Effector memory CD8-positive, alpha-beta T cell (primary cell): ENCODE results near the gene CDH23.
A peak's percentile ranks its signal among the peaks of the same experiment; 100 is the strongest.

Experiments used
- ATAC-seq: fragments of 150-1000 bp; cut with Tn5 transposase; replicated peaks from 2 replicates; pipeline ENCODE4 v1.10.0; 2021; ENCODE audit warnings: mild to moderate bottlenecking, moderate library complexity
- DNase-seq, 3 experiments: peaks; one replicate each; pipeline ENCODE4 v3.0.0; 2021
- H3K27ac Mint-ChIP-seq, 2 donors: one replicate each; pipeline ENCODE4 v1.8.0; 2022; ENCODE audit warnings: mild to moderate bottlenecking in 2 of 2, mixed read lengths in 2 of 2, moderate library complexity in 2 of 2
- H3K27me3 Mint-ChIP-seq, 2 donors: one replicate each; pipeline ENCODE4 v1.8.0; 2022; ENCODE audit warnings: mixed read lengths in 2 of 2
- H3K36me3 Mint-ChIP-seq: one replicate; pipeline ENCODE4 v1.8.0; 2022; ENCODE audit warnings: mild to moderate bottlenecking, moderate library complexity, mixed read lengths; ENCODE audit not compliant: insufficient read depth
- H3K4me1 Mint-ChIP-seq, 2 donors: one replicate each; pipeline ENCODE4 v1.8.0; 2022; ENCODE audit warnings: low read depth in 2 of 2, mixed read lengths in 2 of 2
- H3K4me3 Mint-ChIP-seq, 2 donors: one replicate each; pipeline ENCODE4 v1.8.0; 2022; ENCODE audit warnings: mild to moderate bottlenecking in 2 of 2, mixed read lengths in 2 of 2, moderate library complexity in 2 of 2
- H3K9me3 Mint-ChIP-seq, 2 donors: one replicate each; pipeline ENCODE4 v1.8.0; 2022; ENCODE audit warnings: mixed read lengths in 2 of 2

The CDH23 gene

GRCh38 chr10:71780719-71781118, 384.0 kb downstream of the CDH23 start:
- H3K27ac Mint-ChIP-seq = no peak overlapping the region
- H3K27me3 Mint-ChIP-seq = peaks cover 0 to 12% of the 10 kb centered on the region in 2 donors
- no peak for ATAC-seq
- no peaks in the 10 kb centered on the region for H3K36me3 Mint-ChIP-seq
- peaks cover 10 to 14% of the 10 kb centered on the region in 2 donors for H3K4me1 Mint-ChIP-seq
- no peak overlapping the region for H3K4me3 Mint-ChIP-seq
- no peak for DNase-seq
- no peaks in the 10 kb centered on the region for H3K9me3 Mint-ChIP-seq

DNA sequence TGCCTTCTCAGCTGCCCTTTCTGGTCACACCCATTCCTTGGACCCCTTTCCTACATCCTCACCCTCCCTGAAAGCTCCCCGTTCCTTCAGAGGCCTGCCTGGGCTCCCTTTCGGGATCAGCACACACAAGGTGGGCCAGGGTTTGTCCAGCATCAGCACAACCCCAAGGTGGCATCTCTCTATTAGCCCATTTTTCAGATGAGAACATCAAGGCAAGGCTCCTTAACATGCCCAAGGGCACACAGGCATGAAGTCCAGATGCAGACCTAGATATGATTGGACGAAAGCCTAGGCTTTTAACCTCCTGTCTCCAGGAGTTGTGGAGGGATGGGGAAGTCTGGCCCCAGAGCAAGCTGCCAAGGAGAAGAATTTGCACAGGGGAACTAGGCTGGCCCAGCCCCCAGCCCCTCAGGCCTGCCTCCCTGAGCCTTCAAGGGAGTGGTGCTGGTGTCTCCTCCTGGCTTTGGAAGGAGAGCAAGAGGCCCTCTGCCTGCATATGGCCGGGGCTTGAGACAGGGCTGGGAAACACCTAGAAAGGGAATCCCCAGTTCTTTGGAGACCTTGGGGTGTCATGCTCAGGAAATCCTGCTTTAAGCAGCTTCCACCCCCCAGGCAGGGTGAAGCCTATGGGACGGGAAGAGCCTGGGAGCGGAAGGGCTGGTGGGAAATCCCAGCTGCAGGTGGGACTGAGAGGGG, 385.6 kb downstream of the CDH23 start:
- Mint-ChIP-seq H3K4me3 (no peak overlapping the region), H3K4me1 (peaks cover 3 to 4% of the 10 kb centered on the region in 2 donors), H3K27me3 (peaks cover 0 to 12% of the 10 kb centered on the region in 2 donors), H3K36me3 (no peaks in the 10 kb centered on the region), H3K9me3 (no peaks in the 10 kb centered on the region), H3K27ac (no peak overlapping the region)
- DNase-seq = no peak
- no peak for ATAC-seq

DNA sequence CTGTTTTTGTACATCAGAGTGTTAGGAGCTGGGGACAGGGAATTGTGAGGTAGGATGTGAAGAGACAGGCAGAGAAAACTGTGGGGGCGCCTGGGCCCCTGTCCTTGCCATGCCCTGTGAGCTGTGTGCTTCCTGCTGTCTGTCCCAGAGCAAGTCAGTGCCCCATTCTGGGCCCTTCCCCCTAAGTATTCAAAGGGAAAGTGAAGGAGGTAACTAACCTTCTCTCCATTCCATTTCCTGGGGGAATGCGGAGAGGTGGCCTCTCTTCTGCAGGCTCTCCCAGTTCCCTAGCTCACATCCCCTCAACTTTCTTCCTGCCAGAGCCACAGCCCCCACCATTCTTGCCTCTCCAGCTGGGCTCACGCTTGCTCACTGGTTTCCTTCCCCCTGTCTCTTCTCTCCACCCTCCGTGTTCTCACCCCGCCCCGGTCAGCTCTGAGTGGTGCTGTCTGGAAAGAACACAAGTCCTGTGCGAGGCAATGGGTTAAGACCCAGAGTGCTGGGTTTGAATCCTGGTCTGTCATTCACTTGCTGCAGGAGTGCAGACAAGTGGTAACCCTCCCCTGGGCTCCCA, 386.3 kb downstream of the CDH23 start:
- H3K4me1 Mint-ChIP-seq = peaks cover 0 to 3% of the 10 kb centered on the region in 2 donors
- ATAC-seq (no peak), DNase-seq (no peak)
- no peaks in the 10 kb centered on the region for H3K36me3 Mint-ChIP-seq
- H3K27me3 Mint-ChIP-seq = peaks cover 0 to 12% of the 10 kb centered on the region in 2 donors
- no peaks in the 10 kb centered on the region for H3K9me3 Mint-ChIP-seq
- no peak overlapping the region for H3K4me3 Mint-ChIP-seq
- H3K27ac Mint-ChIP-seq = peak overlapping the region; percentile 25 to 84

DNA sequence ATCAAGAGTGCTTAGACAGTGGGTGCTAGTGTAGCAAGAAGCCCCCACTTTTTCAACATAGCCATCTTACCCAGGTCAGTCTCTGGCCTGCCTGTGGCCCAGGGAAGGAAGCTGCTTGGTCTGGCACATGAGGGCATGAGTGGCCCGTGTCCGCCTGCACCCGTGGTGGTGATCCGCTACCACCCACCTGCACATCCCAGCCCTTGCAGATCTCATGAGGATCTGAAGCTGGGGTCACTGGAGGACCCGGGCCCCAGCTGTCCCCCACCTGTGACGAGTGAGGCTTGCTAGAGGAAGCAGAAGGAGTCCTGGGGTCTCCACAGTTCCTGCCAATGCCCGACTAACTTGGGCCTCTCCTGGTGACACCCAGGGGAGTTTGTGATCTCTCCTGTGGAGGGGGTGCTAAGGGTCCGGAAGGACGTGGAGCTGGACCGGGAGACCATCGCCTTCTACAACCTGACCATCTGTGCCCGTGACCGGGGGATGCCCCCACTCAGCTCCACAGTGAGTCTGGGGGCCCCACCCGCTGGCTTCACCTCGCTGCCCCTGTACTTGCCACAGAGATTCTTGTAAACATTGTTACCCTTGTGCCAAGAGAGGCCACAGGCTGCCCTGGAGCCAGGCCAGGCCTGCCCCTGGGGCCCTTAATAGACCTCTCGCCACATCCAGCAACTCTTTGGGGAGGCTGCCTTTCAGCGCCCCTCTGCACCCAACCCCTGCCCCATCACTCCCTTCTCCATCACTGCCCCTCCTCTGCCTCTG, 387.4 kb downstream of the CDH23 start:
- no peaks in the 10 kb centered on the region for H3K36me3 Mint-ChIP-seq
- no peaks in the 10 kb centered on the region for H3K9me3 Mint-ChIP-seq
- no peak overlapping the region for H3K27ac Mint-ChIP-seq
- H3K4me1 Mint-ChIP-seq = peaks cover 0 to 3% of the 10 kb centered on the region in 2 donors
- H3K4me3 Mint-ChIP-seq = no peak overlapping the region
- ATAC-seq (no peak), DNase-seq (no peak)
- H3K27me3 Mint-ChIP-seq = peaks cover 0 to 12% of the 10 kb centered on the region in 2 donors

DNA sequence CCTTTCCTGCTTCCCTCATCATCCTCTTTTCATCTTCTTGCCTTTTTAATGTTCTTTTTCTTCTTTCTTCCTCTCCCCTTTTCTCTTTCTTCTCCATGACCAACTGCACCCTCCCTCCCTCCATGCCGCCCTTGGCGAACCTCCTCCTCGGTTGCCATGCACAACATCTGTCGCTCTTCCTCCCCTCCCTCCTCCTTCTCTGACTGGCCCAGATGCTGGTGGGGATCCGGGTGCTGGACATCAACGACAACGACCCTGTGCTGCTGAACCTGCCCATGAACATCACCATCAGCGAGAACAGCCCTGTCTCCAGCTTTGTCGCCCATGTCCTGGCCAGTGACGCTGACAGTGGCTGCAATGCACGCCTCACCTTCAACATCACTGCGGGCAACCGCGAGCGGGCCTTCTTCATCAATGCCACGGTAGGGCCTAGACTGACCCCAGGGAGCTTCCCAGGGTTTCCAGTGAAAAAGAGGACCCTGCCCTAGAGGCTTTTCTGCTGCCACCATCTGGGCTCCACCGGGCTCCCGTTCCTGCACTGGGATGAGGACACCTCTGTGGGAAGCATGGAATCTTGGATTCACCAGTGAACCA, 388.1 kb downstream of the CDH23 start:
- Mint-ChIP-seq H3K9me3 (no peaks in the 10 kb centered on the region), H3K4me3 (no peak overlapping the region), H3K27ac (no peak overlapping the region), H3K4me1 (peaks cover 0 to 3% of the 10 kb centered on the region in 2 donors), H3K27me3 (peaks cover 0 to 18% of the 10 kb centered on the region in 2 donors), H3K36me3 (no peaks in the 10 kb centered on the region)
- DNase-seq = no peak
- ATAC-seq = no peak

DNA sequence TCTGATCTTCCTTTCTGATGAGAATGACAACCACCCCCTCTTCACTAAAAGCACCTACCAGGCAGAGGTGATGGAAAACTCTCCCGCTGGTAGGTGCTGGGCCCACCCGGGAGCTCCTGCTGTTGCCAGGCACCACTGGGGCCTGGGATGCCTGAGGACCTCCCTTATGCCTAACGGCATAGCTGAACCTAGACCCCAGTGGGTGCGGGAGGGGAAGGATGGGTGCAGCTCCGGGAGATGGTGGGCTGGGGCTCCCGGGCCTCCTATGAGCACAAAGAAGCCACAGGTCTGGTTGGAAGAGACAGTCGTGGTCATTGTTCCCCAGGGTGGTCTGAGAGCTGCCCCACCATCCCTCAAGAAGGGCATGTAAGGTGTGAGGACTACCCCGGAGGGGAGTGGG, 392.2 kb downstream of the CDH23 start:
- Mint-ChIP-seq H3K4me1 (peaks cover 0 to 5% of the 10 kb centered on the region in 2 donors), H3K27ac (no peak overlapping the region), H3K27me3 (peaks cover 6 to 8% of the 10 kb centered on the region in 2 donors), H3K4me3 (no peak overlapping the region), H3K9me3 (no peaks in the 10 kb centered on the region), H3K36me3 (no peaks in the 10 kb centered on the region)
- ATAC-seq (no peak), DNase-seq (no peak)

GRCh38 chr10:71789871-71790270, 393.2 kb downstream of the CDH23 start:
- ATAC-seq = no peak
- H3K27me3 Mint-ChIP-seq = peaks cover 7 to 14% of the 10 kb centered on the region in 2 donors
- no peaks in the 10 kb centered on the region for H3K36me3 Mint-ChIP-seq
- H3K9me3 Mint-ChIP-seq = no peaks in the 10 kb centered on the region
- peaks cover 0 to 5% of the 10 kb centered on the region in 2 donors for H3K4me1 Mint-ChIP-seq
- no peak overlapping the region for H3K27ac Mint-ChIP-seq
- no peak overlapping the region for H3K4me3 Mint-ChIP-seq
- no peak for DNase-seq

- no peaks in the 10 kb centered on the region for H3K9me3 Mint-ChIP-seq
- DNase-seq = no peak
- H3K27ac Mint-ChIP-seq = no peak overlapping the region
- H3K36me3 Mint-ChIP-seq = no peaks in the 10 kb centered on the region
- H3K4me1 Mint-ChIP-seq = peaks cover 3 to 5% of the 10 kb centered on the region in 2 donors
- peaks cover 7 to 14% of the 10 kb centered on the region in 2 donors for H3K27me3 Mint-ChIP-seq
- no peak for ATAC-seq
- no peak overlapping the region for H3K4me3 Mint-ChIP-seq
Measured at GRCh38 chr10:71790749-71791440, 394.2 kb downstream of the CDH23 start.

DNA sequence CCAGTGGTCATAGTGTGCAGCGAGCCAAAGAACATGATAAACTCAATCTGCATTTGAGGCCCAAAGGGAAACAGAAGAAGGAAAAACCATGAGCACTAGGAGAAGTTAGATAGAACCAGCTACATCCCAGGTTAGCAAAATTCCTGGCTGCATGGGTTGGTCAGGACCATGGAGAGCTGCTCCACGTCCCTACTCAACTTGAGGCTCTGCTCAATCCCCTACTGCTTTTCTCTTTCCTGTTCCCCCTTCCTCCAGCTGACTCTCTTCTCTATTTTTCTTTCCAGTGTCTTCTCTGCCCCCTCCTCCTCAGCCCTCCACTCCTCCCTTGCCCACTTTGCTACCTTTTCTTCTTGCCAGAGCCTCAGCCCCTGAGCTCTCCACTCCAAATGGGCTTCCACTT, 398.5 kb downstream of the CDH23 start:
- Mint-ChIP-seq H3K36me3 (no peaks in the 10 kb centered on the region), H3K4me1 (peaks cover 15 to 17% of the 10 kb centered on the region in 2 donors), H3K27me3 (peaks cover 6 to 7% of the 10 kb centered on the region in 2 donors), H3K4me3 (no peak overlapping the region), H3K9me3 (no peaks in the 10 kb centered on the region), H3K27ac (no peak overlapping the region)
- DNase-seq (no peak), ATAC-seq (no peak)

DNA sequence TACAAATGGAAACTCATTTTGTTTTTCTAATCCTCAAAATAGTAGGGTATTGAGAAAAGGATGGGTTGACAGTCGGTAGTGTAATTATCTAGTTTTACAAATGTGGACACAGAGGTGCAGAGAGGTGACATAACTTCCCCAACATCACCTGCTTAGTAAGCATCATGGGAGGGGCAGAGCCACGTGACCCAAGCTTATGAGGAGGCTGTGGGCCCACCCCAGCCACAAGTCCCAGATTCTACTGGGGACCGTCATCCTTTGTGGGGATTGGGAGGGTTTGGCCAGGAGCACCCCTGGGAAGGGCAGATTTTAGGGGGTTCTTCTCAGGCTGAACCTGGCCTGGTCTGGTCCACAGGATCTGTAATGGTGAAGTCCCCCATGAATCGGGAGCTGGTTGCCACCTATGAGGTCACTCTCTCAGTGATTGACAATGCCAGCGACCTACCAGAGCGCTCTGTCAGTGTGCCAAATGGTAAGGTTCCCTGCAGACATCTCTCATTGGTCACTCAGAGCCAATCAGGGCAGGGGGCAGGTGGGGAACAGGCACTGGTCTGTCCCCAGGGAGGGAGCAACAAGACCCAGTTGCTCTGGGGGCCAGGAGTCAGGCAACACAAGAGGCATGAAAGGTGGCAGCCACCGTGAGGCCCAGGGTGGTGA, 400.2 kb downstream of the CDH23 start:
- H3K36me3 Mint-ChIP-seq = no peaks in the 10 kb centered on the region
- ATAC-seq (no peak), DNase-seq (no peak)
- H3K9me3 Mint-ChIP-seq = no peaks in the 10 kb centered on the region
- H3K27me3 Mint-ChIP-seq = peaks cover 6 to 7% of the 10 kb centered on the region in 2 donors
- H3K27ac Mint-ChIP-seq = peak overlapping the region in 1 of 2 donors; percentile 6
- peaks cover 12 to 15% of the 10 kb centered on the region in 2 donors for H3K4me1 Mint-ChIP-seq
- no peak overlapping the region for H3K4me3 Mint-ChIP-seq

GRCh38 chr10:71797533-71798307, 401.0 kb downstream of the CDH23 start:
- peak; percentile 47 for ATAC-seq
- H3K4me3 Mint-ChIP-seq = no peak overlapping the region
- no peaks in the 10 kb centered on the region for H3K9me3 Mint-ChIP-seq
- H3K27me3 Mint-ChIP-seq = peaks cover 6 to 7% of the 10 kb centered on the region in 2 donors
- H3K36me3 Mint-ChIP-seq = no peaks in the 10 kb centered on the region
- H3K4me1 Mint-ChIP-seq = peaks cover 12 to 15% of the 10 kb centered on the region in 2 donors
- peak overlapping the region in 1 of 2 donors; percentile 6 for H3K27ac Mint-ChIP-seq
- DNase-seq = no peak

DNA sequence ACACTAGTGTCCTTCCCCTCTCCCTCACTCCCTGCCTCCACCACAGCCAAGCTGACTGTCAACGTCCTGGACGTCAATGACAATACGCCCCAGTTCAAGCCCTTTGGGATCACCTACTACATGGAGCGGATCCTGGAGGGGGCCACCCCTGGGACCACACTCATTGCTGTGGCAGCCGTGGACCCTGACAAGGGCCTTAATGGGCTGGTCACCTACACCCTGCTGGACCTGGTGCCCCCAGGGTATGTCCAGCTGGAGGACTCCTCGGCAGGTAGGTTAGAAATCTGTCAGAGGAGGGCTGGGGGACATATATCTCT, 401.5 kb downstream of the CDH23 start:
- H3K36me3 Mint-ChIP-seq = no peaks in the 10 kb centered on the region
- peaks cover 12 to 15% of the 10 kb centered on the region in 2 donors for H3K4me1 Mint-ChIP-seq
- H3K27me3 Mint-ChIP-seq = peaks cover 6 to 7% of the 10 kb centered on the region in 2 donors

More for the DNA sequence above, 401.5 kb downstream of the CDH23 start:
- ATAC-seq (no peak), DNase-seq (no peak)
- Mint-ChIP-seq H3K27ac (no peak overlapping the region), H3K4me3 (no peak overlapping the region), H3K9me3 (no peaks in the 10 kb centered on the region)
